ENCODE measurements around the gene SYTL3.

- no peak for TF ChIP-seq POLR2A (IDR thresholded peaks at IDR 0.05; ENCODE audit: low read length)
- TF ChIP-seq GATA1 (IDR thresholded peaks at IDR 0.05; ENCODE audit: low read depth, low read length): no peak
These were observed 48.0 kb downstream of the SYTL3 start for GRCh38 chr6:158697811-158698210.
